Measurements from ENCODE around the gene DSC3. TPM values are rescaled to one million over a fixed set of nuclear protein-coding genes. Genes with fewer than 3 reads are reported as not detected.

DSC3 gene
- total and polyA plus RNA-seq, 2 donors (not counting 3 experiments of a cell fraction or from before 2014, with no cell fraction given), result 0.04 to 0.18 TPM

GRCh38 chr18:31046916-31047315 is 4.4 kb upstream of the DSC3 start:
- no peak for FAIRE-seq
- ChIA-PET CTCF (no interaction called here), POLR2A (no interaction called here)
- H3K27me3 ChIP-seq (ENCODE audit: control insufficient read depth in 2 of 2, insufficient read depth in 2 of 2, low read length in 2 of 2), result peaks cover 12 to 26% of the 10 kb centered on the region in 2 experiments
- H3K9ac ChIP-seq (replicated peaks; ENCODE audit: extremely low read depth, insufficient read depth, low read length), result no peak overlapping the region
- no peak for DNase-seq (ENCODE audit: low read depth, low spot score)
- no peaks in the 10 kb centered on the region for H3K9me1 ChIP-seq (replicated peaks; ENCODE audit: control insufficient read depth, extremely low read depth, insufficient read depth, low read length)
- no peak overlapping the region for H2AFZ ChIP-seq (ENCODE audit: low read depth, low read length)
- dilution Hi-C loops (cut with MboI; ENCODE audit: extremely low pct_ligation_motif_present, low sequenced_read_pairs) (no loop called here), intact Hi-C loops (cut with micrococcal nuclease) (no loop called here)
- no peaks in the 10 kb centered on the region for H4K20me1 ChIP-seq (replicated peaks; ENCODE audit: control insufficient read depth, extremely low read depth, insufficient read depth, low read length)
- no peak overlapping the region for H3K27ac ChIP-seq (ENCODE audit: insufficient read depth, low read depth, low read length)
- H3K4me2 ChIP-seq (ENCODE audit: insufficient read depth, low read length), result no peak overlapping the region
- TF ChIP-seq MYC (IDR thresholded peaks at IDR 0.05; ENCODE audit: low read depth, low read length) (no peak), CTCF (IDR thresholded peaks at IDR 0.05; ENCODE audit: extremely low read depth in 1 of 2, insufficient read depth in 1 of 2, low read depth in 1 of 2, low read length in 2 of 2) (no peak), EZH2 (IDR thresholded peaks at IDR 0.05; ENCODE audit: borderline replicate concordance, low read depth, low read length, severe bottlenecking) (no peak), GATA2 (IDR thresholded peaks at IDR 0.05; ENCODE audit: insufficient read depth, insufficient read length, low read depth, low read length) (no peak), POLR2A (IDR thresholded peaks at IDR 0.05; ENCODE audit: low read depth, low read length) (no peak), FOS (IDR thresholded peaks at IDR 0.05; ENCODE audit: borderline replicate concordance, insufficient read depth, low read length) (no peak), JUN (IDR thresholded peaks at IDR 0.05; ENCODE audit: borderline replicate concordance, insufficient read depth, insufficient read length, low read depth) (no peak), POLR2AphosphoS5 (IDR thresholded peaks at IDR 0.05; ENCODE audit: insufficient read depth, low read depth, low read length) (no peak), MAX (IDR thresholded peaks at IDR 0.05; ENCODE audit: insufficient read depth, insufficient read length) (no peak)
- H3K4me1 ChIP-seq (ENCODE audit: control insufficient read depth, extremely low read depth, insufficient read depth, low read length), result peaks cover 3% of the 10 kb centered on the region
- H3K79me2 ChIP-seq (ENCODE audit: control insufficient read depth, insufficient read depth, low read length), result no peaks in the 10 kb centered on the region
- H3K36me3 ChIP-seq (ENCODE audit: control insufficient read depth in 2 of 2, extremely low read depth in 1 of 2, insufficient read depth in 2 of 2, low read length in 2 of 2), result no peaks in the 10 kb centered on the region
- no peak overlapping the region for H3K4me3 ChIP-seq (replicated peaks in 1 of 3; ENCODE audit: insufficient read depth in 1 of 3, low read depth in 1 of 3, low read length in 3 of 3)
- no peaks in the 10 kb centered on the region for H3K9me3 ChIP-seq (replicated peaks; ENCODE audit: control insufficient read depth, insufficient read depth, low read length)
- BruUV-seq (replicated peaks), result no TSS peak
